Measurements from ENCODE around the gene CHN2. TPM values are rescaled to one million over a fixed set of nuclear protein-coding genes. Genes with fewer than 3 reads are reported as not detected.

CHN2 gene
- total and polyA plus RNA-seq, 3 experiments from 2014 or later: 4.1 to 30.4 (median 5.3) TPM

- Mint-ChIP-seq H3K27me3 (no peaks in the 10 kb centered on the region), H3K36me3 (peaks cover 4 to 12% (median 9%) of the 10 kb centered on the region in 3 donors), H3K27ac (peak overlapping the region in 2 of 8 donors; percentile 25 to 51), H3K4me3 (no peak overlapping the region), H3K9me3 (no peaks in the 10 kb centered on the region), H3K4me1 (peaks cover 24 to 32% (median 32%) of the 10 kb centered on the region in 3 donors)
- no peak for DNase-seq
- ChIA-PET POLR2A (no interaction called here), CTCF (no interaction called here)
- Histone ChIP-seq H3K4me1 (ENCODE audit: insufficient read depth, low read length) (no peaks in the 10 kb centered on the region), H3K9me3 (ENCODE audit: low read length) (no peaks in the 10 kb centered on the region), H3K36me3 (ENCODE audit: insufficient read depth, low read length) (no peaks in the 10 kb centered on the region), H3K27me3 (ENCODE audit: insufficient read depth, low read length, poor library complexity, severe bottlenecking) (no peaks in the 10 kb centered on the region), H3K4me3 (ENCODE audit: low read length) (no peak overlapping the region), H3K27ac (ENCODE audit: low read depth, low read length) (no peak overlapping the region)
Measured at GRCh38 chr7:29484280-29484679, 289.7 kb downstream of the CHN2 start.

DNA sequence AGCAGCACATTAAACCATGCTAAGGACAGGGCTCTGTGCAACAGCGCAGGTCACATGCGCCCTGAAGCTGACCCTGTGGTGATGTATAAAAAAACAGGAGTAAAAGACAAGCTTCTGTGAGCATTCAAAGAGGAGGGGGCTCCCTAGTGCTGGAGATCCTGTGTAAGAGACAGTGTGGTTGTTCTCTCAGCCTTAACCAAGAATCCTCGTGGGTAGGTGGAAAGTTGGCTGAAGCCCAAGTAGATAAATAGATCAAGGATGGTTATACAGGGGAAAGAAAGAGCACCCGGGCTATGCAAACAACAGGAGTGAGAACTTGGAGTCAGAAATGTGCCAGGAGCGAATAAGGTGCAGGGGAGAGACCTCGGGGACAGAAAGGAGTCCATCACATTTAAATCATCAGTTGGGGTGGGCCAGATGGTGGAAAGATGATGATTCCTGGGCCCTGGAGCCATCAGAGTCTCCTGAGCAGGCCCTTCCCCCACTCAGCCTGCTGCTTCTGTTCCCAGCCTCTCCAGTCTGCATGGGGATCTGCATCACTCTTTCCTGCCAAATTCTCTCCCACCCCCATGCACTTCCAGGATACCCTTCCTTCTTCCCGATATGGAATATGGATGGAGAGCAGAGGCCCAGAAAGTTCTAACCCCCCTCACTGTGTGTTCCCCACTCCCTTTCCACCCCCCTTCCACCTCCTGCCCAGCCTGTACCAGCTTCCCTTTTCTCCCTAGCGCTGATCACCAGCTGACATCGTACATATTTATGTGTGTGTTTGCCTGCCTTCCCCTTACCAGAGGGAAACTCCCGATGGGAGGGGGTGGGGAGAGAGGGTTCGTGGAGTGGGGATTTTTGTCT is 291.0 kb downstream of the CHN2 start:
- Histone ChIP-seq H3K9me3 (ENCODE audit: low read length) (no peaks in the 10 kb centered on the region), H3K36me3 (ENCODE audit: insufficient read depth, low read length) (no peaks in the 10 kb centered on the region), H3K4me3 (ENCODE audit: low read length) (no peak overlapping the region), H3K27ac (ENCODE audit: low read depth, low read length) (no peak overlapping the region), H3K27me3 (ENCODE audit: insufficient read depth, low read length, poor library complexity, severe bottlenecking) (no peaks in the 10 kb centered on the region), H3K4me1 (ENCODE audit: insufficient read depth, low read length) (no peaks in the 10 kb centered on the region)
- ChIA-PET POLR2A (no interaction called here), CTCF (no interaction called here)
- Mint-ChIP-seq H3K4me3 (no peak overlapping the region), H3K9me3 (no peaks in the 10 kb centered on the region), H3K36me3 (peaks cover 4 to 11% (median 9%) of the 10 kb centered on the region in 3 donors), H3K27me3 (no peaks in the 10 kb centered on the region), H3K27ac (peak overlapping the region in 2 of 8 donors; percentile 61 to 96), H3K4me1 (peaks cover 24 to 32% (median 32%) of the 10 kb centered on the region in 3 donors)
- no peak for DNase-seq

DNA sequence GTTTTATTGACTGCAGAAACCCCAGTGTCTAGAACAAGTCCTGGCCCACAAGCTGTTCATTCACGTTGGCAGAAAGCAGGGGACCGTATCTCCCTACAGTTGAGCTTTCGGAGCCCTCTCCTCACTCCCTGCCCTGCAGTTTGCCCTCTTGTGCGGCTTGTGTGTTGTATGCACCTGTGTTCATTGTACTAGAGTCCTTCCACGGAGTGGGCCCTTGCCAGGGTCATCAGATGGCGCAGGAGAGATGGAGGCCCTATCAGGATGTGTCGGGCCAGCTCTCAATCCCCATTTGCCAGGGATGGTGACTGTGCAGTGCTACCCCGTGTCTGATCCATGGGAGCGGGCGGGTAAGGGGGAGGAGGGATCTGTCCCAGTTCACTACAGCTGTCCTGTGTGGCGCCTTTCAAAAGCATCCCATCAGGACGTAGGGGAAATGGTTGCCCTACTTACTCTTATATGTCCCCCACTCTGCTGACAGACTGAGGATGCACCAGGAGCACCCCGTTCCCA is 291.7 kb downstream of the CHN2 start:
- H3K27ac Mint-ChIP-seq: peak overlapping the region in 2 of 8 donors; percentile 0 to 64
- Histone ChIP-seq H3K4me3 (ENCODE audit: low read length) (no peak overlapping the region), H3K4me1 (ENCODE audit: insufficient read depth, low read length) (no peaks in the 10 kb centered on the region), H3K9me3 (ENCODE audit: low read length) (no peaks in the 10 kb centered on the region), H3K36me3 (ENCODE audit: insufficient read depth, low read length) (no peaks in the 10 kb centered on the region), H3K27ac (ENCODE audit: low read depth, low read length) (no peak overlapping the region), H3K27me3 (ENCODE audit: insufficient read depth, low read length, poor library complexity, severe bottlenecking) (no peaks in the 10 kb centered on the region)
- DNase-seq: no peak
- H3K9me3 Mint-ChIP-seq: no peaks in the 10 kb centered on the region
- no peaks in the 10 kb centered on the region for H3K27me3 Mint-ChIP-seq
- H3K36me3 Mint-ChIP-seq: peaks cover 4 to 11% (median 8%) of the 10 kb centered on the region in 3 donors
- no peak overlapping the region for H3K4me3 Mint-ChIP-seq
- ChIA-PET POLR2A (no interaction called here), CTCF (no interaction called here)
- peaks cover 24 to 32% (median 32%) of the 10 kb centered on the region in 3 donors for H3K4me1 Mint-ChIP-seq

DNA sequence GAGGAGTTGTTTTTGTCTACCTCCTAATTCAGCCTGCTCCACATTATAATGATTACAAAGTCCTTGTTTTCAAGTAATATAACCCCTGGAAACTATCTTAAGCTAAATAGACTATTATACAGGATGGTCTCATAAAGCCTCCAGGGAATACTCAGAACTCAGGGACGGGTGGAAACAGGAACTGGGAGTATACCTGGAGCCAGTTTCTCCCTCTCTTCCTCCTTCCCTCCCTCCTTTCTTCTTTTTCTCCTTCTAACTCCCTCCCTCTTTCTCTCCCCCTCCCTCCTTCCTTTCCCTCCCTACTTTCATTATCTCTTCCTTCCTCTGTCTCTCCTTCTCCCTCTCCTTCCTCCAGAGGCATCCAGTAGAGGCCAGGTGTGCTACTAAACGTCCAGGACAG is 292.8 kb downstream of the CHN2 start:
- DNase-seq: no peak
- Histone ChIP-seq H3K4me1 (ENCODE audit: insufficient read depth, low read length) (no peaks in the 10 kb centered on the region), H3K27ac (ENCODE audit: low read depth, low read length) (no peak overlapping the region), H3K9me3 (ENCODE audit: low read length) (no peaks in the 10 kb centered on the region), H3K4me3 (ENCODE audit: low read length) (no peak overlapping the region), H3K36me3 (ENCODE audit: insufficient read depth, low read length) (no peaks in the 10 kb centered on the region), H3K27me3 (ENCODE audit: insufficient read depth, low read length, poor library complexity, severe bottlenecking) (no peaks in the 10 kb centered on the region)
- peaks cover under 1 to 7% (median 5%) of the 10 kb centered on the region in 3 donors for H3K36me3 Mint-ChIP-seq
- H3K27ac Mint-ChIP-seq: peak overlapping the region in 1 of 8 donors; percentile 31
- H3K9me3 Mint-ChIP-seq: no peaks in the 10 kb centered on the region
- H3K4me1 Mint-ChIP-seq: peaks cover 24 to 32% (median 32%) of the 10 kb centered on the region in 3 donors
- ChIA-PET CTCF (no interaction called here), POLR2A (no interaction called here)
- H3K4me3 Mint-ChIP-seq: no peak overlapping the region
- no peaks in the 10 kb centered on the region for H3K27me3 Mint-ChIP-seq

DNA sequence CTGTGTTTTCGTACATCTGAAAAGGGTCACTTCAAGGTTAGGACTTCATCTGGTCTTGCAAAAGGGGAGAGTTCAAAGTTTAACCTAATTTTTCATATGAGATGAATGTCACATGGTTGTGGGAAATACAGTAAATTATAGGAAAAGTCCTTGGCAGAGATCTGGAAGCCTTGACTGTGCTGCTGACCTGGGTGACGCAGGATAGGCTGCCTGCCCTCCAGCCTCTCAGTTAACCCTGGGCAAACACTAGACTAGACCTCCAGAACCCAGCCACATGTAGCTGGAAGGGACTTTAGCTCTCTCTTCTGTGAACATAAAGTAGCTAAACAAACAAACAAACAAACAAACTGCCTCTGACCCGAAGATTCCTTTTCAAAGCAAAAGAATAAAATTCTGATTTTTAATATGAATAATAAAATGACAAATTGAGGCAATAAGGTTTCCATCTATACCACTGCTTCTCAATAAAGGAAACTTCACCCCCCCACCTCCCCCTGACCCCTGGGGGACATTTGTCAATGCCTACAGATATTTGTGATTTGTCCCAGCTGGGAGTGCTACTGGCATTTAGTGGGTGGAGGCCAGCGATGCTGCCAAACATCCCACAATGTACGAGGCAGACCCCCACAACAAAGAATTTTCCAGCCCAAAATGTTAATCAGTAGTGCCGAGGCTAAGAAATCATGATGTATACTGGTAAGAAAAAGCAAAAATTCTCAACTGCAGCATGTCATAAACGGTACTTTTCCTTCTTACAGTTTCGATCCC is 293.8 kb downstream of the CHN2 start:
- Mint-ChIP-seq H3K4me3 (no peak overlapping the region), H3K27ac (peak overlapping the region in 1 of 8 donors; percentile 51), H3K4me1 (peaks cover 24 to 32% (median 32%) of the 10 kb centered on the region in 3 donors), H3K9me3 (no peaks in the 10 kb centered on the region), H3K27me3 (no peaks in the 10 kb centered on the region), H3K36me3 (peaks cover 0 to 6% (median 5%) of the 10 kb centered on the region in 3 donors)
- no peak for DNase-seq
- POLR2A ChIA-PET: no interaction called here
- Histone ChIP-seq H3K4me1 (ENCODE audit: insufficient read depth, low read length) (no peaks in the 10 kb centered on the region), H3K27me3 (ENCODE audit: insufficient read depth, low read length, poor library complexity, severe bottlenecking) (no peaks in the 10 kb centered on the region), H3K9me3 (ENCODE audit: low read length) (no peaks in the 10 kb centered on the region), H3K36me3 (ENCODE audit: insufficient read depth, low read length) (no peaks in the 10 kb centered on the region), H3K4me3 (ENCODE audit: low read length) (no peak overlapping the region), H3K27ac (ENCODE audit: low read depth, low read length) (no peak overlapping the region)
- CTCF ChIA-PET: no interaction called here

DNA sequence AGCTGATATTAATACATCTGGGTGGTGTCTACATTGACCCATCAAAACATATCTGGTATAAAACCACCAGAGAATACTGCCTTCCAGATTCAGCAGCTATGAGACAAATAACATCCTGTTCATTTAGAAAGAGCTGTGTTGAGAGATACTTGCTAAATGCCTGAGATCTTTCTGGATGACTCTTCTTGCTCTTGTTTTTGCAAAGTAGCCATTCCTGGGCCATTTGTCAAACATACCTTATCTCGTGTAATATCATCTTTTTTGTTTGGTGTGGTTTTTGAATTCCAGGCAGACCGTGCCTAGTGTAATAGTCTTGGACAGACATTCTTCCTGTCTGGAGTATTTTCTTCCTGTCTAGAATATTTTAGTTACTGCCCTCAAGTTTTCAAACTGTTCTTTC is 294.4 kb downstream of the CHN2 start:
- POLR2A ChIA-PET: no interaction called here
- no peak overlapping the region for H3K27ac Mint-ChIP-seq
- no peaks in the 10 kb centered on the region for H3K27me3 Mint-ChIP-seq
- Histone ChIP-seq H3K4me1 (ENCODE audit: insufficient read depth, low read length) (no peaks in the 10 kb centered on the region), H3K27ac (ENCODE audit: low read depth, low read length) (no peak overlapping the region), H3K27me3 (ENCODE audit: insufficient read depth, low read length, poor library complexity, severe bottlenecking) (no peaks in the 10 kb centered on the region), H3K36me3 (ENCODE audit: insufficient read depth, low read length) (no peaks in the 10 kb centered on the region), H3K9me3 (ENCODE audit: low read length) (no peaks in the 10 kb centered on the region), H3K4me3 (ENCODE audit: low read length) (no peak overlapping the region)
- no peak for DNase-seq
- peaks cover 0 to 5% (median 1%) of the 10 kb centered on the region in 3 donors for H3K36me3 Mint-ChIP-seq
- H3K4me3 Mint-ChIP-seq: no peak overlapping the region
- peaks cover 23 to 32% (median 32%) of the 10 kb centered on the region in 3 donors for H3K4me1 Mint-ChIP-seq
- CTCF ChIA-PET: no interaction called here
- no peaks in the 10 kb centered on the region for H3K9me3 Mint-ChIP-seq

DNA sequence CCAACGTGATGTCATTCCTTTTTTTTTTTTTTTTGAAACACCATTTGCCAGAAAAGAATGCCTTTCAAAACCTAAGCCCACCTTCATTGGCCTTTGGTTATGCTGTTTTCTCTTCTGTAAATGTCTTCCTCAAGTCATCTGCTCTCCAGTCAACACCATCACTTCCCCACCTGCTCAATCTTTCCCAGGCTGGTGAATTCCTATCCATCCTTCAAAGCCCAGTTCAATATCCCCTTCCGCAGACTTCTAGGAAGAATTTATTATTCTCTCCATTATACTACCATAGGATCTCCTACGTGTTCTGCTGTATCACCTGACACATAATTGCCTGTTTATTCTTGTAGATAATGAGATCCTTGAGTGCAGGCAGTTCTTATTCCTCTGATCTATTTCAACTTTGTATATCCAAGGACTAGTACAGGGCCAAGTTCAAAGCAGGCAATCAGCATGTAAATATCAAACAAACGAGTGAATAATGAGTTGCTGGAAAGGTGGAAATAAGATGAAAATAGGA is 295.6 kb downstream of the CHN2 start:
- Histone ChIP-seq H3K36me3 (ENCODE audit: insufficient read depth, low read length) (no peaks in the 10 kb centered on the region), H3K4me1 (ENCODE audit: insufficient read depth, low read length) (no peaks in the 10 kb centered on the region), H3K9me3 (ENCODE audit: low read length) (no peaks in the 10 kb centered on the region), H3K27me3 (ENCODE audit: insufficient read depth, low read length, poor library complexity, severe bottlenecking) (no peaks in the 10 kb centered on the region), H3K4me3 (ENCODE audit: low read length) (no peak overlapping the region), H3K27ac (ENCODE audit: low read depth, low read length) (no peak overlapping the region)
- Mint-ChIP-seq H3K36me3 (peaks cover 0 to 5% (median 0%) of the 10 kb centered on the region in 3 donors), H3K27ac (no peak overlapping the region), H3K4me1 (peaks cover 19 to 31% (median 30%) of the 10 kb centered on the region in 3 donors), H3K9me3 (no peaks in the 10 kb centered on the region), H3K27me3 (no peaks in the 10 kb centered on the region), H3K4me3 (no peak overlapping the region)
- no peak for DNase-seq
- POLR2A ChIA-PET: no interaction called here
- CTCF ChIA-PET: no interaction called here

- POLR2A ChIA-PET: no interaction called here
- H3K27ac ChIP-seq (ENCODE audit: low read depth, low read length): no peak overlapping the region
- no peaks in the 10 kb centered on the region for H3K4me1 ChIP-seq (ENCODE audit: insufficient read depth, low read length)
- peaks cover 3 to 24% (median 4%) of the 10 kb centered on the region in 3 donors for H3K36me3 Mint-ChIP-seq
- H3K4me3 Mint-ChIP-seq: no peak overlapping the region
- no peaks in the 10 kb centered on the region for H3K9me3 Mint-ChIP-seq
- H3K9me3 ChIP-seq (ENCODE audit: low read length): no peaks in the 10 kb centered on the region
- H3K4me3 ChIP-seq (ENCODE audit: low read length): no peak overlapping the region
- H3K36me3 ChIP-seq (ENCODE audit: insufficient read depth, low read length): no peaks in the 10 kb centered on the region
- no peak for DNase-seq
- CTCF ChIA-PET: no interaction called here
- H3K27me3 ChIP-seq (ENCODE audit: insufficient read depth, low read length, poor library complexity, severe bottlenecking): no peaks in the 10 kb centered on the region
- no peak overlapping the region for H3K27ac Mint-ChIP-seq
- H3K27me3 Mint-ChIP-seq: no peaks in the 10 kb centered on the region
- H3K4me1 Mint-ChIP-seq: no peaks in the 10 kb centered on the region
Measured at GRCh38 chr7:29494350-29494749, 299.8 kb downstream of the CHN2 start.

Measured in CD8-positive, alpha-beta memory T cell (primary cell).